RKO (cell line): ENCODE data around the gene LSM12.
A peak's percentile ranks its signal among the peaks of the same experiment; 100 is the strongest.
"Not testable (repeated sequence)": the region's sequence is repeated elsewhere in the genome, so short reads cannot be mapped to it uniquely, and the experiment has no call there.

Experiments
- DNase-seq: peaks from one replicate; pipeline ENCODE4 v3.0.0-alpha.2; 2016; ENCODE audit warnings: low spot score

LSM12 gene

GRCh38 chr17:44007346-44008204 is 58.9 kb downstream of the LSM12 start:
- DNase-seq: no peak

DNA sequence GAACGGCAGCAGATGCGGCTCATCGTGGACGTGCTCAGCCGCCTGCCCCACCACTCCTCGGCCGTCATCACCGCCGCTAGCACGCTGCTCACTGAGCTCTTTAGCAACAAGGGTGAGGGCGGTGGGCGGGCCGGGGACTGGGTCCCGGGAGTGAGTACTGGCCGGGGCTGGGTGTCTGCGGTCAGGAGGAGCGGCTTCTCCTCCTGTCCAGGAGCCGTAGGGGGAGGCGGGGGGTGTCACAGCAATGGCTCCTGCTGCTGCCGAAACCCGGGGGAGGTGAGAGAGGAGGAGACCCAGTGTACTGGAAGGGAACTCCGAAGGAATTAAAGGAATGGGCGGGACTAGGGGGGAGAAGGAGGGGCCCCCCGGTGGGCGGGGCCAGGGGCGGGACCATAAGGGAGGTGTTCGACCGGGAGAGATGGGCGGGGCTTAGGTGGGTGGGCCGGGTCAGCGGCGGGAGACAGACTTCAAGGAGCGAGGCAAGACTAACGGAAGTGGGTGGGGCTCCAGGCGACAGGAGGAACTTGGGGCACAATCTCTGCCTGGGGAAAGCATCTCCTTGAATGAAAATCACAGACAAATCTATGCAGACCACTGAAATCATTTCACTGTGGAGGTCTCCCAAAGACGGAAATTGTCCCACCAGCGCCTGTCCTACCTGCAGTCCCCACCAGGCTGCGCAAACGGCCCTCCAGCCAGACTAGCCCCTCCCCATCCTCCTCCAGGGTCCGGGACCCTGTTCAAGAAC is 59.7 kb downstream of the LSM12 start:
- DNase-seq: peak; percentile 94

GRCh38 chr17:44006272-44006597 is 60.2 kb downstream of the LSM12 start:
- DNase-seq: no peak

GRCh38 chr17:44005527-44006271 is 60.8 kb downstream of the LSM12 start:
- DNase-seq: peak; percentile 55

GRCh38 chr17:44004761-44005526 is 61.5 kb downstream of the LSM12 start:
- DNase-seq: no peak

DNA sequence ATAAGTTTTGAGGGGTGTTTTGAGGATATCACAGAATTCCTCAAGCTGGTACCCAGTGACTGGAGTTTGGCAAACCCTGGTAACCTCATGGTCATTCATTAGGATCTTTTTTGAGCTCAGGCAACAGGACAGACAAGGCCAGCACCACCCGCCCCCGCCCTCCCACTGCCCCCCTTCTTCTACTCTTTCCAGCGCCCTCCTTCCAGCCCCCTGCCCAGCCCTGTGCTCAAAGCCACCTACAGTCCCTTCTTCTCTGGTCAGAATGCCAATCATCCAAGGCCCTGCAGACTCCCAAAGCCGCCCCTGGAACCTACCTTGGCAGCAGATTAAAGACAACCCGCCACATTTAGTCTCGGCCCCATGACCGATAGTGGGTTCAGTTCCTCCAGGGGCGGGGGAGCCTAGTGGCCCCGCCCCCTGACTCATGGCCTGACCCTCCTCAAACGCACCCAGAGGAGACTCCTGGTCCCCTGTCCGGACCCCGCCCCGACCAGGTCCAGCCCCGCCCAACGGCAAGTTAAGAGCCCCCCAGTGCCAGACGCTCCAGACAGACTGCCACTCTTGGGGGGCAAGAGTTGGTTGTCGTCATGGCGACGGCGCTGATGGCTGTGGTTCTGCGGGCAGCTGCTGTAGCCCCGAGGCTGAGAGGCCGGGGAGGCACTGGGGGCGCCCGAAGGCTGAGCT is 62.3 kb downstream of the LSM12 start, which contains the start of gene NAGS:
Gene NAGS (plus strand): TSS at position 546 of the 684 bp plus-strand sequence. CDS start 42 bp downstream, at position 588.
- no peak for DNase-seq

DNA sequence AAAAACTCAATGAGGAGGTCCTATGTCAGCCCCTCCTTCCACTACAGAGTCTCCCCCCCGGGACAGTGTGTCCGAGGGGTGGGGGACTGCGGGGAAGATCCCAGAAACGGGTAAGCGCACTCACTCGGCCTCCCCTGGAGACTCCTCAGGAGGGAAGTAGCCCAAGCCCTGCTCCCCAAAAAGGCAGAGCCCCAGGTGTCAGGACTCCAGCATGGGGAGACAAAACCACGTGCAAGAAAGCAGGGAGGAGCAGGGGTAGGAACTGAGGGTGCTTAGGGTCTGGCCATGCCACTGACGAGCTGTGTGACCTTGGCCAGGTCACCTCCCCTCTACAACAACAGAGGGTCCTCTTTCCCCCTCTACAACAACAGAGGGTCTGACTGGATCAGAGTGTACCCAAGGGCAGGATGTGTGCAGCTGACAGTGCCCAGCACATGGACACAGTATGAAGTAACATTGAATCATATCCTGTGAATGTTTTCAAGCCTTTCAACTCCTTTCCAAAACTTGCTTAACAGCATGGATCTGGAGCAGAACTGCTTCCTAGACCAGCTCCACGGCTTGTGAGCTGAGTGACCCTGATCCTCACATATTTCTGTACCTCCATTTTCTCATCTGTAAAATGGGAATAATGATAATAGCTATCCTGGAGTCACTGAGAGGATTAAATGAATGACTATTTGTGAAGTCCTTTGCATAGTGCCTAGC is 64.2 kb downstream of the LSM12 start:
- DNase-seq: peak; percentile 92

DNA sequence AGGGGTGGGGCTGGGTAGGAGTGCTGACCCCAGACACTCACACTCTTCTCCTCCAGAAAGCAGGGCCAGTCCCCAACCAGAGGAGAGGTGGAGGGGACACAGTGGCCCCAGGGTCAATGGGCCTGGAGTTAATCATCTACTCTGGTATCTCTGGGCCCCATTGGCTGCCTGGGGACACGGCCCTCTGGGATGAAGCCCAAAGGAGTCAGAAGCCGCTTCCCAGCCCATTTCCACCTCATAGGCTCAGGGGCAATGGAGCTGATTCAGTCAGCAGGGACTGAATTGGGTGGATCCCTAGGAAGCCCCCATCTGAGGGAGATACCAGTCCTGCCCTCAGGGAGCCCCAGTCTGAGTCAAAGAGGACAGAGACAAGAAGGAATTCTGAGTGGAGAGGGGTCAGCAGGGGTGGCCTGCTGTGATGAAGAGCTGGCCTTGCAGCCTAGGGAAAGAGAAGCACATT is 65.0 kb downstream of the LSM12 start:
- DNase-seq: no peak

DNA sequence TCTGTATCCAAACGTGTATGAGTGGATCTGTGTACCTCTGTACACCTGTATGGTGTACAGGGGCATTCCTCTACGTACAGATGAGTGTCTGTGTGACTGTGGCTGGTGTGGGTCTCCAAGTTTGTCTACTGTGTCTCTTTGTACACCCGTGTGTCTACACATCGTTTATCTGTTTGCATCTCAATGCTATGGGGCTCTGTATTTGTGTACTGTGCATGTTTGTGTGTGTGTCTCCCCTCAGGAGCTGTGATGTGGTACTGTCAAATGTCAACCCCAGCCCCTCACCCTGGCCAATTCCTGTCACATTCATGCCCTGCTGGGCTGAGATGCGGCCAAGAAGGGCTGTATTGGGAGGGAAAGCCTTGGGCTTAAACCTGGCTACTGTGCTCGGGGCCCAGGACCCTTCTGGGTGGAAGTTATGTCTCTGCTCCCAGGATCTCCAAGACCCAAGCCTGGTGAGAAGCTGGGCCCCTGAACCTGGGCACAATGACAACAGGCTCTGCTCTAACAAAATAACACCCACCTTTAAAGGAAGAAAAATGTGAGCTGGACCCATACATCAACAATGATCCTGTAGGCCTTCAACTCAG is 65.5 kb downstream of the LSM12 start:
- no peak for DNase-seq

- no peak for DNase-seq
Observed at GRCh38 chr17:44000141-44000860, 66.2 kb downstream of the LSM12 start.

DNA sequence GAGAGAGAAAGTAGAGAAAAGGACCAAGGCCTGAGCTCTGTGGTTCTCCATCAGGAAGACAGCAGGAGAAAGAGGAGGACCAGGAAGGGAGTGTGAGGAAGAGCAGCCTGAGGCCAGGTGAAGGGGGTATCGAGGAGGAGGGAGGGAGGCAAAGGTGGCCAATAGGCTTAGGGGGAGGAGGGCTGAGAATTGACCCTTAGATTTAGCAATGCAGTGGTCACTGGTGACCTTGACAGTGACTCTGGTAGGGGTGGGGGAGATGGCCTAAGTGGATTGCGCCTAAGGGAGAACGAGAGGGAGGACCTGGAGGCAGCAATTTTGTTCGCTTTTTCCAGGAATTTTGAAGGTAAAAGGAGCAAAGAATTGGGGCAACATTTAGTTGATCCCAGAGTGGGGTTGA is 67.4 kb downstream of the LSM12 start:
- DNase-seq: no peak

DNA sequence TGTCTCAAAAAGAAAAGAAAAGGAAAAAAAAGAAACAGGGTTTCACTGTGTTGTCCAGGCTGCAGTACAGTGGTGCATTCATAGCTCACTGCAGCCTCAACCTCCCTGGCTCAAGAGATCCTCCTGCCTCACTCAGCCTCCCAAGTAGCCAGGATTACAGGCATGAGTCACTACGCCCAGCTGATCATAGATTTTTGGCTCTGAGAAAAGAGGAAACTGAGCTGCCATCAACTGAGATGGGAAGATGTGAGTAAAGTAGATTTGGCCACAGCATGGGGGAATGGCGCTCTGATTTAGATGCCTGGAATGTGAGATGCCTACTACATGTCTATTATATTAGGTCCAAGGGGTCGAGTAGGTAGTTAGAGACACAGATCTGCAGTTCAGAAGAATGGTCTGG is 67.9 kb downstream of the LSM12 start:
- DNase-seq: no peak

- not testable (repeated sequence) for DNase-seq
Observed at GRCh38 chr17:43997180-43997579, 69.3 kb downstream of the LSM12 start.

DNA sequence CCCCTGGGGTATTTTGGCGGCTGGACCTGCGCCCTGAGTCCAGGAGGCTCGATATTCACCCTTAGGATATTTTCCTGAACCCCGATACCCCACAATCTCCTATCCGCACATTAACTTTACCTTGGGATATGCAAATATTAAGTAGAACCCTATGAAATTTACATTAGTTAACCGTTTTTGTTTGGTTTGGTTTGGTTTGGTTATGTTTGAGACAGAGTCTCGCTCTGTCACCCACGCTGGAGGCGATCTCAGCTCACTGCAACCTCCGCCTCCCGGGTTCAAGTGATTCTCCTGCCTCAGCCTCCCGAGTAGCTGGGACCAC is 71.4 kb downstream of the LSM12 start:
- DNase-seq: no peak

DNA sequence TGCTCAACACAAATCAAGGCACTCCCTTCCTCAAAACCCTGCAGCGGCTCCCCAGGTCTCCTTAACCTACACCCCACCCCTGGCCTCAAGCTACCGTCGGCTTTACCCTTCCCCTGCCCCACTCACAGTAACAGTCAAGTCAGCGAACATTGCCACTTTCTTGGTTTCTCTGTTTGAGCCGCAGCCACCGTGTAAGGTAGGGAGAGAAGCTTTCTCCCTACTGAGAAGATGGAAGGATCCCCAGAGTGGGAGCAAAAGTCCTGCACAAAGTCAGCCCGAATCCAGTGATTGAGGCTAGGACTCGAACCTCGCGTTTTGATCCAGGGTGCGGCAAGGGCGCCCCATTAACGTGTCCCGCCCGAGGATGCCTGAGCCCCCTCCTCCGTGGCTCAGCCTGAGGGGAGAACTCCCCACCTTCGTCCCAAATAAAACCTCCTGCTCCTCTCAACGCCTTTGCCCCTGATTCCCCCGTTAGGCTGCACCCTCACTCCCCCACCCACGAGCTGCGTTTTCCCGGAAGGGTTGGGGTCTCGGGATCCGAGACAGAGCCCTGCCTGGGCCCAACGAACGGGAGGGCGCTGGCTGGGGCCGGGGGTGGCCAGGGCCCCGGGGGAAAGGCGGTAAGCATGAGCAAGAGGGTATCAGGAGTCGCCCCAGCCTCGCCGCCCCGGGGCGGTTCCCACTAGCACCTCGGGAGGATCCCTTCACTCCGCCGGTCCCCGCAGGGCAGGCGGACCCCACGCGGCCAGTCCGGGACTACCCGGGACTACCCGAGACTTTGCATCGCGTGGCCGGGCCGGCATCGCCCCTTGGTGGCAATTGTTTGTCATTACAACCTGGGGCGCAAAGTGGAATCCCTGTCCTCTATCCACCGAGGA is 72.0 kb downstream of the LSM12 start:
- peak; percentile 48 for DNase-seq

GRCh38 chr17:43992641-43993040 is 73.8 kb downstream of the LSM12 start:
- no peak for DNase-seq

GRCh38 chr17:43988301-43988700 is 78.2 kb downstream of the LSM12 start:
- no peak for DNase-seq
